WTC11 (cell line): ENCODE results near the gene KHSRP. TPM values are rescaled to one million over a fixed set of nuclear protein-coding genes. Genes with fewer than 3 reads are reported as not detected.

Experiments used
- ATAC-seq: fragments of 200-7000 bp; cut with Tn5 transposase; 2 replicates; pipeline ENCODE4 v1.10.0; 2021; ENCODE audit warnings: mild to moderate bottlenecking, moderate library complexity
- CTCF ChIA-PET: fragments of 300-600 bp; sonication (Branson Sonifier 250); formaldehyde crosslinking; loops from one replicate; lab custom pipeline; 2021; ENCODE audit warnings: antibody characterized with exemption; lab: Charles Lee
- POLR2A ChIA-PET: fragments of 350-600 bp; sonication (Branson Sonifier 250); formaldehyde crosslinking; loops from one replicate; lab custom pipeline; 2021; ENCODE audit warnings: antibody characterized with exemption; lab: Charles Lee
- DNase-seq: peaks from one replicate; pipeline ENCODE4 v3.0.0; 2021; ENCODE audit warnings: low spot score
- H3K27ac Mint-ChIP-seq: 2 replicates; pipeline ENCODE4 v1.8.0; 2021; ENCODE audit warnings: mixed read lengths
- H3K27me3 Mint-ChIP-seq: 2 replicates; pipeline ENCODE4 v1.8.0; 2021; ENCODE audit warnings: low read depth, mild to moderate bottlenecking, moderate library complexity, mixed read lengths
- H3K36me3 Mint-ChIP-seq: 2 replicates; pipeline ENCODE4 v1.8.0; 2021; ENCODE audit warnings: mixed read lengths
- H3K4me1 Mint-ChIP-seq: 2 replicates; pipeline ENCODE4 v1.8.0; 2022; ENCODE audit warnings: mixed read lengths
- H3K4me3 Mint-ChIP-seq: 2 replicates; pipeline ENCODE4 v1.8.0; 2021; ENCODE audit warnings: mild to moderate bottlenecking, moderate library complexity, mixed read lengths
- H3K9me3 Mint-ChIP-seq: 2 replicates; pipeline ENCODE4 v1.8.0; 2021; ENCODE audit warnings: mixed read lengths
- CTCF ChIP-seq: fragments of 200-600 bp; IDR thresholded peaks from 2 replicates; pipeline ENCODE4 v1.8.0; 2022; ENCODE audit warnings: antibody characterized with exemption
- E2F4 ChIP-seq: sonication (generic); formaldehyde crosslinking; IDR thresholded peaks from 2 replicates; pipeline ENCODE4 v1.8.1; 2022; ENCODE audit warnings: low read depth, mild to moderate bottlenecking, moderate library complexity, missing genetic modification reagents, borderline replicate concordance
- EMX1 ChIP-seq: fragments of 250-450 bp; sonication (Bioruptor Pico); IDR thresholded peaks from 2 replicates; pipeline ENCODE4 v1.8.0; 2021; ENCODE audit warnings: mild to moderate bottlenecking
- FOXJ3 ChIP-seq: sonication (generic); formaldehyde crosslinking; IDR thresholded peaks from 2 replicates; pipeline ENCODE4 v1.9.0; 2021; ENCODE audit warnings: missing genetic modification reagents, mild to moderate bottlenecking, borderline replicate concordance
- GABPB1 ChIP-seq: sonication (generic); formaldehyde crosslinking; IDR thresholded peaks from 2 replicates; pipeline ENCODE4 v1.8.1; 2023; ENCODE audit warnings: mild to moderate bottlenecking, missing genetic modification reagents
- JUN ChIP-seq: sonication (generic); formaldehyde crosslinking; IDR thresholded peaks from 2 replicates; pipeline ENCODE4 v1.8.0; 2023; ENCODE audit warnings: mild to moderate bottlenecking, missing genetic modification reagents
- MXD4 ChIP-seq: fragments of 250-450 bp; sonication (Bioruptor Pico); IDR thresholded peaks from 2 replicates; pipeline ENCODE4 v1.8.0; 2021; ENCODE audit warnings: mild to moderate bottlenecking, moderate library complexity, borderline replicate concordance
- NFE2L1 ChIP-seq: sonication (generic); formaldehyde crosslinking; IDR thresholded peaks from 2 replicates; pipeline ENCODE4 v1.8.1; 2023; ENCODE audit warnings: missing genetic modification reagents
- NR3C1 ChIP-seq: sonication (generic); formaldehyde crosslinking; conservative IDR thresholded peaks from 2 replicates; pipeline ENCODE4 v1.8.1; 2023; ENCODE audit warnings: low read depth, mild to moderate bottlenecking, missing genetic modification reagents
- PRRX2 ChIP-seq: fragments of 250-450 bp; sonication (Bioruptor Pico); IDR thresholded peaks from 2 replicates; pipeline ENCODE4 v1.8.0; 2021; ENCODE audit warnings: mild to moderate bottlenecking
- RELA ChIP-seq: sonication (generic); formaldehyde crosslinking; IDR thresholded peaks from 2 replicates; pipeline ENCODE4 v1.8.1; 2022; ENCODE audit warnings: missing genetic modification reagents, mild to moderate bottlenecking, borderline replicate concordance
- SOX15 ChIP-seq: fragments of 250-450 bp; sonication (Bioruptor Pico); IDR thresholded peaks from 2 replicates; pipeline ENCODE4 v1.9.0; 2021; ENCODE audit warnings: mild to moderate bottlenecking
- SP1 ChIP-seq: sonication (generic); formaldehyde crosslinking; conservative IDR thresholded peaks from 2 replicates; pipeline ENCODE4 v1.8.1; 2022; ENCODE audit warnings: missing genetic modification reagents
- TP53 ChIP-seq: sonication (generic); formaldehyde crosslinking; IDR thresholded peaks from 2 replicates; pipeline ENCODE4 v1.8.1; 2023; ENCODE audit warnings: mild to moderate bottlenecking, missing genetic modification reagents
- ZBTB43 ChIP-seq: sonication (generic); formaldehyde crosslinking; IDR thresholded peaks from 2 replicates; pipeline ENCODE4 v1.8.1; 2023; ENCODE audit warnings: mild to moderate bottlenecking, missing genetic modification reagents
- ZMAT4 ChIP-seq: fragments of 250-450 bp; sonication (Bioruptor Pico); IDR thresholded peaks from 2 replicates; pipeline ENCODE4 v1.9.0; 2021; ENCODE audit warnings: mild to moderate bottlenecking
- ZNF263 ChIP-seq: sonication (generic); formaldehyde crosslinking; IDR thresholded peaks from 2 replicates; pipeline ENCODE4 v1.8.1; 2022; ENCODE audit warnings: low read depth, mild to moderate bottlenecking, moderate library complexity, missing genetic modification reagents
- ZNF281 ChIP-seq: sonication (generic); formaldehyde crosslinking; IDR thresholded peaks from 2 replicates; pipeline ENCODE4 v1.8.0; 2023; ENCODE audit warnings: mild to moderate bottlenecking, missing genetic modification reagents
- ZNF671 ChIP-seq: fragments of 250-450 bp; sonication (Bioruptor Pico); IDR thresholded peaks from 2 replicates; pipeline ENCODE4 v1.8.0; 2021; ENCODE audit warnings: mild to moderate bottlenecking
- ZSCAN18 ChIP-seq: fragments of 250-450 bp; sonication (Bioruptor Pico); IDR thresholded peaks from 2 replicates; pipeline ENCODE4 v2.1.2; 2022; ENCODE audit warnings: mild to moderate bottlenecking, moderate library complexity
- total RNA-seq: library from RNA; stranded (reverse); gene quantifications from 3 replicates; pipeline ENCODE4 v1.2.3, GENCODE V29; 2021

The KHSRP gene
- total RNA-seq, 1 experiment from 2014 or later: 572 TPM

- H3K36me3 Mint-ChIP-seq: peaks cover 6% of the 10 kb centered on the region; the same call in 1 of the 2 replicates
- ChIA-PET CTCF (interaction anchor here (0.8 to 4.0 kb wide), 6 partner anchors 10 to 326 kb away, joined by 3 to 18 read pairs (median 4); partner anchors contain the start of genes CLPP, GTF2F1 and KHSRP), POLR2A (interaction anchor here (0.5 to 1.0 kb wide), 3 partner anchors 17 to 678 kb away, joined by 3 to 8 read pairs (median 3); partner anchors contain the start of gene GTF2F1)
- TF ChIP-seq SP1 (CRISPR knock-in tag) (no peak), RELA (CRISPR knock-in tag) (0 out of 2 replicates have a peak, but pooled peaks have one; percentile 37), CTCF (no peak)
- no peaks in the 10 kb centered on the region for H3K27me3 Mint-ChIP-seq
- peak overlapping the region; percentile 71 for H3K4me3 Mint-ChIP-seq
- no peak for ATAC-seq
- H3K9me3 Mint-ChIP-seq: no peaks in the 10 kb centered on the region
- H3K4me1 Mint-ChIP-seq: peaks cover 17% of the 10 kb centered on the region
- peak overlapping the region; percentile 94 for H3K27ac Mint-ChIP-seq
- DNase-seq: no peak
Measured at GRCh38 chr19:6374161-6374709, 50.4 kb downstream of the KHSRP start.

- H3K9me3 Mint-ChIP-seq: no peaks in the 10 kb centered on the region
- H3K27ac Mint-ChIP-seq: peak overlapping the region; percentile 94
- POLR2A ChIA-PET: interaction anchor here (0.5 to 1.9 kb wide), 3 partner anchors 16 to 103 kb away, joined by 3 to 8 read pairs (median 5); partner anchors contain the start of gene GTF2F1
- ATAC-seq: no peak
- H3K4me1 Mint-ChIP-seq: peaks cover 17% of the 10 kb centered on the region
- H3K4me3 Mint-ChIP-seq: peak overlapping the region; percentile 71
- CTCF ChIA-PET: interaction anchor here (0.8 to 4.0 kb wide), 6 partner anchors 10 to 326 kb away, joined by 3 to 18 read pairs (median 4); partner anchors contain the start of genes CLPP, GTF2F1 and KHSRP
- H3K27me3 Mint-ChIP-seq: no peaks in the 10 kb centered on the region
- DNase-seq: no peak
- TF ChIP-seq EMX1 (CRISPR knock-in tag): no peak
- no peak for TF ChIP-seq MXD4
- TF ChIP-seq PRRX2 (CRISPR knock-in tag): no peak
- TF ChIP-seq JUN (CRISPR knock-in tag): no peak
- no peak for TF ChIP-seq E2F4 (CRISPR knock-in tag)
- TF ChIP-seq GABPB1 (CRISPR knock-in tag): no peak
- no peak for TF ChIP-seq ZNF671 (CRISPR knock-in tag)
- TF ChIP-seq ZSCAN18 (CRISPR knock-in tag): no peak
- no peak for TF ChIP-seq SOX15
- peaks cover 6% of the 10 kb centered on the region; the same call in 1 of the 2 replicates for H3K36me3 Mint-ChIP-seq
Measured at GRCh38 chr19:6373813-6374108, 50.9 kb downstream of the KHSRP start.

- ATAC-seq (peak; percentile 78), DNase-seq (peak; percentile 100)
- POLR2A ChIA-PET: interaction anchor here (0.5 to 1.9 kb wide), 12 partner anchors 10 to 394 kb away, joined by 3 to 11 read pairs (median 4); partner anchors contain the start of genes CLPP, GTF2F1 and SH2D3A
- TF ChIP-seq TP53 (CRISPR knock-in tag): 0 out of 2 replicates have a peak, but pooled peaks have one; percentile 38
- TF ChIP-seq NR3C1: no peak
- no peak for TF ChIP-seq ZMAT4 (CRISPR knock-in tag)
- no peak for TF ChIP-seq ZNF263
- TF ChIP-seq ZNF281 (CRISPR knock-in tag): no peak
- TF ChIP-seq ZBTB43 (CRISPR knock-in tag): no peak
- TF ChIP-seq FOXJ3 (CRISPR knock-in tag): no peak
- TF ChIP-seq NFE2L1 (CRISPR knock-in tag): no peak
- no peaks in the 10 kb centered on the region for H3K27me3 Mint-ChIP-seq
- H3K9me3 Mint-ChIP-seq: no peaks in the 10 kb centered on the region
- H3K4me3 Mint-ChIP-seq: peak overlapping the region; percentile 85
- CTCF ChIA-PET: interaction anchor here (0.8 to 4.0 kb wide), 14 partner anchors 9 to 491 kb away, joined by 3 to 18 read pairs (median 4); partner anchors contain the start of genes CLPP, GTF2F1 and KHSRP
- H3K4me1 Mint-ChIP-seq: peaks cover 17% of the 10 kb centered on the region
- H3K36me3 Mint-ChIP-seq: peaks cover 2% of the 10 kb centered on the region
- peak overlapping the region; percentile 94 for H3K27ac Mint-ChIP-seq
Measured at GRCh38 chr19:6373096-6373812, 51.4 kb downstream of the KHSRP start.
